ENCODE data around the gene ZFR2. TPM values are rescaled to one million over a fixed set of nuclear protein-coding genes. Genes with fewer than 3 reads are reported as not detected.

ZFR2 gene
- total RNA-seq, 1 experiment from 2014 or later, result 1.7 TPM

GRCh38 chr19:3863648-3864047, 5.2 kb downstream of the ZFR2 start:
- Histone ChIP-seq H3K27ac (ENCODE audit: low read depth, low read length, poor library complexity, severe bottlenecking) (no peak overlapping the region), H3K4me1 (ENCODE audit: insufficient read depth, low read length, poor library complexity, severe bottlenecking) (peaks cover 16% of the 10 kb centered on the region), H3K4me3 (ENCODE audit: low read depth, low read length, poor library complexity, severe bottlenecking) (no peak overlapping the region), H3K27me3 (replicated peaks; ENCODE audit: insufficient read depth, low read depth, low read length, poor library complexity) (no peaks in the 10 kb centered on the region), H3K36me3 (ENCODE audit: insufficient read depth, low read length, poor library complexity, severe bottlenecking) (no peaks in the 10 kb centered on the region), H3K9me3 (ENCODE audit: low read depth, low read length, poor library complexity, severe bottlenecking) (no peaks in the 10 kb centered on the region)
- intact Hi-C loops (cut with micrococcal nuclease; ENCODE audit: unreplicated experiment), result no loop called here
- no TSS peak for BruUV-seq (replicated peaks)
- CTCF ChIA-PET, result interaction anchor here (0.7 to 1.0 kb wide), 2 partner anchors 51 to 276 kb away, joined by 3 read pairs; no protein-coding TSS in a partner anchor
- TF ChIP-seq CTCF (conservative IDR thresholded peaks at IDR 0.05; ENCODE audit: low read depth, low read length), result no peak
- TF ChIP-seq EZH2 (IDR thresholded peaks at IDR 0.05; ENCODE audit: borderline replicate concordance, low read depth, low read length, poor library complexity, severe bottlenecking), result no peak
- POLR2A ChIA-PET (ENCODE audit: low non-redundant PET), result no interaction called here
- DNase-seq (ENCODE audit: low spot score), result no peak

- Histone ChIP-seq H3K4me1 (ENCODE audit: insufficient read depth, low read length, poor library complexity, severe bottlenecking) (peaks cover 16% of the 10 kb centered on the region), H3K36me3 (ENCODE audit: insufficient read depth, low read length, poor library complexity, severe bottlenecking) (no peaks in the 10 kb centered on the region), H3K27me3 (replicated peaks; ENCODE audit: insufficient read depth, low read depth, low read length, poor library complexity) (no peaks in the 10 kb centered on the region), H3K9me3 (ENCODE audit: low read depth, low read length, poor library complexity, severe bottlenecking) (no peaks in the 10 kb centered on the region), H3K27ac (ENCODE audit: low read depth, low read length, poor library complexity, severe bottlenecking) (no peak overlapping the region), H3K4me3 (ENCODE audit: low read depth, low read length, poor library complexity, severe bottlenecking) (no peak overlapping the region)
- DNase-seq (ENCODE audit: low spot score), result no peak
- CTCF ChIA-PET, result interaction anchor here (0.7 kb wide), 1 partner anchor 51 kb away, joined by 3 read pairs; no protein-coding TSS in a partner anchor
- POLR2A ChIA-PET (ENCODE audit: low non-redundant PET), result no interaction called here
- no TSS peak for BruUV-seq (replicated peaks)
- intact Hi-C loops (cut with micrococcal nuclease; ENCODE audit: unreplicated experiment), result no loop called here
- TF ChIP-seq CTCF (conservative IDR thresholded peaks at IDR 0.05; ENCODE audit: low read depth, low read length) (no peak), EZH2 (IDR thresholded peaks at IDR 0.05; ENCODE audit: borderline replicate concordance, low read depth, low read length, poor library complexity, severe bottlenecking) (no peak)
Observed at GRCh38 chr19:3862826-3863500, 5.9 kb downstream of the ZFR2 start.

- no TSS peak for BruUV-seq (replicated peaks)
- ChIA-PET CTCF (no interaction called here), POLR2A (ENCODE audit: low non-redundant PET) (no interaction called here)
- no peak for TF ChIP-seq CTCF (conservative IDR thresholded peaks at IDR 0.05; ENCODE audit: low read depth, low read length)
- no peak for TF ChIP-seq EZH2 (IDR thresholded peaks at IDR 0.05; ENCODE audit: borderline replicate concordance, low read depth, low read length, poor library complexity, severe bottlenecking)
- no peaks in the 10 kb centered on the region for H3K9me3 ChIP-seq (ENCODE audit: low read depth, low read length, poor library complexity, severe bottlenecking)
- H3K36me3 ChIP-seq (ENCODE audit: insufficient read depth, low read length, poor library complexity, severe bottlenecking), result no peaks in the 10 kb centered on the region
- peaks cover 11% of the 10 kb centered on the region for H3K4me1 ChIP-seq (ENCODE audit: insufficient read depth, low read length, poor library complexity, severe bottlenecking)
- intact Hi-C loops (cut with micrococcal nuclease; ENCODE audit: unreplicated experiment), result no loop called here
- no peak overlapping the region for H3K4me3 ChIP-seq (ENCODE audit: low read depth, low read length, poor library complexity, severe bottlenecking)
- no peak overlapping the region for H3K27ac ChIP-seq (ENCODE audit: low read depth, low read length, poor library complexity, severe bottlenecking)
- no peak for DNase-seq (ENCODE audit: low spot score)
- no peaks in the 10 kb centered on the region for H3K27me3 ChIP-seq (replicated peaks; ENCODE audit: insufficient read depth, low read depth, low read length, poor library complexity)
Observed at GRCh38 chr19:3860499-3860898, 8.3 kb downstream of the ZFR2 start.
